HG03469 (cell line): ENCODE results near the gene SLC7A11.
"Not testable (repeated sequence)": the region's sequence is repeated elsewhere in the genome, so short reads cannot be mapped to it uniquely, and the experiment has no call there.

ENCODE experiments used
- ATAC-seq: cut with Tn5 transposase; IDR thresholded peaks from one replicate; pipeline ENCODE4 v1.9.1; 2021; ENCODE audit warnings: mild to moderate bottlenecking, moderate library complexity, moderate number of reproducible peaks; ENCODE audit not compliant: unreplicated experiment

SLC7A11 gene

GRCh38 chr4:138210576-138210975 is 31.6 kb downstream of the SLC7A11 start:
- not testable (repeated sequence) for ATAC-seq

GRCh38 chr4:138209094-138209493 is 33.1 kb downstream of the SLC7A11 start:
- no peak for ATAC-seq

GRCh38 chr4:138205531-138206233 is 36.5 kb downstream of the SLC7A11 start:
- ATAC-seq = no peak

- ATAC-seq = no peak
These were observed 37.6 kb downstream of the SLC7A11 start for GRCh38 chr4:138204507-138204906.

GRCh38 chr4:138202686-138203085 is 39.5 kb downstream of the SLC7A11 start:
- no peak for ATAC-seq

GRCh38 chr4:138200236-138200590 is 41.9 kb downstream of the SLC7A11 start:
- ATAC-seq = no peak

- no peak for ATAC-seq
These were observed 42.4 kb downstream of the SLC7A11 start for GRCh38 chr4:138199568-138200235.

- no peak for ATAC-seq
These were observed 46.0 kb downstream of the SLC7A11 start for GRCh38 chr4:138196153-138196552.

- no peak for ATAC-seq
These were observed 48.2 kb downstream of the SLC7A11 start for GRCh38 chr4:138193963-138194362.

GRCh38 chr4:138192113-138192512 is 50.0 kb downstream of the SLC7A11 start:
- no peak for ATAC-seq

- peak; percentile 98 for ATAC-seq
These were observed 51.7 kb downstream of the SLC7A11 start for GRCh38 chr4:138190452-138190858.

GRCh38 chr4:138189206-138189605 is 52.9 kb downstream of the SLC7A11 start:
- no peak for ATAC-seq

GRCh38 chr4:138188406-138189084 is 53.6 kb downstream of the SLC7A11 start:
- no peak for ATAC-seq

- no peak for ATAC-seq
These were observed 56.1 kb downstream of the SLC7A11 start for GRCh38 chr4:138185859-138186645.

GRCh38 chr4:138184886-138185285 is 57.3 kb downstream of the SLC7A11 start:
- no peak for ATAC-seq

- ATAC-seq = no peak
These were observed 59.2 kb downstream of the SLC7A11 start for GRCh38 chr4:138182838-138183426.

- no peak for ATAC-seq
These were observed 60.9 kb downstream of the SLC7A11 start for GRCh38 chr4:138181287-138181686.

- ATAC-seq = no peak
These were observed 63.6 kb downstream of the SLC7A11 start for GRCh38 chr4:138178566-138178965.

GRCh38 chr4:138177278-138177968 is 64.7 kb downstream of the SLC7A11 start:
- peak; percentile 57 for ATAC-seq
